A549 (cell line): ENCODE data around the gene CPEB2. TPM values are rescaled to one million over a fixed set of nuclear protein-coding genes. Genes with fewer than 3 reads are reported as not detected.

Experiments
- ATAC-seq, 2 experiments: fragments of 200-7000 bp in 1 of 2; fragments of >200 bp in 1 of 2; cut with Nextera tagmentation in 1 of 2; cut with Tn5 transposase in 1 of 2; 3 replicates each; pipeline versions ENCODE4 v1.8.0 to v1.9.1; 2018 to 2020; ENCODE audit warnings: mild to moderate bottlenecking in 1 of 2, moderate library complexity in 1 of 2
- CTCF ChIA-PET: fragments of 300-600 bp; sonication (Branson Sonifier 250); formaldehyde crosslinking; extraction: SDS; loops from one replicate; lab custom pipeline; 2021; ENCODE audit warnings: antibody characterized with exemption, inconsistent platforms; lab: Yijun Ruan, JAX
- POLR2A ChIA-PET: fragments of 350-600 bp; formaldehyde crosslinking; extraction: SDS; loops from one replicate; lab custom pipeline; 2021; ENCODE audit warnings: antibody characterized with exemption, inconsistent platforms; lab: Yijun Ruan, JAX
- DNase-seq, 2 experiments: peaks; one replicate each; pipeline versions ENCODE4 v3.0.0 to v3.0.0-alpha.2; 2011 to 2016; ENCODE audit warnings: low read depth in 1 of 2, low spot score in 1 of 2
- FAIRE-seq: peaks from 2 replicates; lab custom pipeline; 2011; peaks lifted over from hg19 to GRCh38; lab: Jason Lieb, UNC
- H3K27ac ChIP-seq, 2 experiments: fragments of >200 bp; sonication (Bioruptor Twin); formaldehyde crosslinking; 3 replicates each; pipeline ENCODE4 v1.5.1; 2016 to 2017
- H3K4me1 ChIP-seq: fragments of >200 bp; sonication (Bioruptor Twin); formaldehyde crosslinking; 3 replicates; pipeline ENCODE4 v1.6.1; 2016
- H3K4me2 ChIP-seq: fragments of >200 bp; sonication (Bioruptor Twin); formaldehyde crosslinking; 3 replicates; pipeline ENCODE4 v1.6.1; 2016
- H3K4me3 ChIP-seq: fragments of >200 bp; sonication (Bioruptor Twin); formaldehyde crosslinking; 3 replicates; pipeline ENCODE4 v1.5.1; 2016
- H3K9me3 ChIP-seq: fragments of >200 bp; sonication (Bioruptor Twin); formaldehyde crosslinking; 3 replicates; pipeline ENCODE4 v1.6.1; 2016
- CBX2 ChIP-seq: fragments of 200-600 bp; sonication (generic); IDR thresholded peaks from 2 replicates; pipeline ENCODE4 v1.6.1; 2016; ENCODE audit warnings: low read depth, mild to moderate bottlenecking, borderline replicate concordance
- CEBPB ChIP-seq, 2 experiments: fragments of >200 bp in 1 of 2; sonication (Bioruptor Twin) in 1 of 2; formaldehyde crosslinking in 1 of 2; IDR thresholded peaks; 2 replicates each; pipeline ENCODE4 v1.6.1; 2012 to 2016
- EHMT2 ChIP-seq: fragments of 200-600 bp; sonication (generic); IDR thresholded peaks from 2 replicates; pipeline ENCODE4 v1.6.1; 2016; ENCODE audit warnings: antibody characterized with exemption, low read depth, mild to moderate bottlenecking, moderate library complexity
- ELK1 ChIP-seq: fragments of 150-350 bp; IDR thresholded peaks from 2 replicates; pipeline ENCODE4 v1.6.1; 2014; ENCODE audit warnings: low read depth, mild to moderate bottlenecking, low read length
- HES2 ChIP-seq: fragments of >200 bp; sonication (Bioruptor Twin); formaldehyde crosslinking; IDR thresholded peaks from 2 replicates; pipeline ENCODE4 v1.6.1; 2016
- HMGXB4 ChIP-seq: fragments of 250-450 bp; sonication (Bioruptor Pico); IDR thresholded peaks from 2 replicates; pipeline ENCODE4 v1.5.0; 2021; ENCODE audit warnings: mild to moderate bottlenecking, moderate library complexity, borderline replicate concordance
- JUN ChIP-seq, 2 experiments: fragments of >200 bp; sonication (Bioruptor Twin); formaldehyde crosslinking; IDR thresholded peaks; 2 replicates in 1 of 2; 3 replicates in 1 of 2; pipeline ENCODE4 v1.6.1; 2016 to 2017
- MAX ChIP-seq: IDR thresholded peaks from 2 replicates; pipeline ENCODE4 v1.6.1; 2012
- NFE2L2 ChIP-seq: fragments of 150-350 bp; conservative IDR thresholded peaks from 2 replicates; pipeline ENCODE4 v1.6.1; 2014; ENCODE audit warnings: low read length
- PBX3 ChIP-seq: IDR thresholded peaks from 2 replicates; pipeline ENCODE4 v1.6.1; 2012
- POLR2AphosphoS2 ChIP-seq: conservative IDR thresholded peaks from 2 replicates; pipeline ENCODE4 v1.6.1; 2012; ENCODE audit warnings: low read length, improper control_type of control experiment, inconsistent platforms
- RAD21 ChIP-seq, 2 experiments: fragments of >200 bp in 1 of 2; sonication (Bioruptor Twin) in 1 of 2; formaldehyde crosslinking in 1 of 2; IDR thresholded peaks in 1 of 2; conservative IDR thresholded peaks in 1 of 2; 2 replicates in 1 of 2; 3 replicates in 1 of 2; pipeline ENCODE4 v1.6.1; 2012 to 2018; ENCODE audit warnings: inconsistent platforms in 1 of 2
- REST ChIP-seq: fragments of 200-600 bp; sonication (generic); IDR thresholded peaks from 2 replicates; pipeline ENCODE4 v1.6.1; 2016; ENCODE audit warnings: antibody characterized with exemption, mild to moderate bottlenecking, moderate library complexity
- RFX5 ChIP-seq: fragments of 450-650 bp; IDR thresholded peaks from 2 replicates; pipeline ENCODE4 v1.7.1; 2014; ENCODE audit warnings: antibody characterized with exemption, mild to moderate bottlenecking, moderate library complexity
- SREBF2 ChIP-seq: fragments of 450-650 bp; IDR thresholded peaks from 2 replicates; pipeline ENCODE4 v1.6.1; 2014; ENCODE audit warnings: mild to moderate bottlenecking, moderate library complexity
- TFCP2L1 ChIP-seq: fragments of 250-450 bp; sonication (Bioruptor Pico); IDR thresholded peaks from 2 replicates; pipeline ENCODE4 v1.5.0; 2021; ENCODE audit warnings: mild to moderate bottlenecking
- USF2 ChIP-seq: fragments of 450-650 bp; IDR thresholded peaks from 2 replicates; pipeline ENCODE4 v1.6.1; 2014; ENCODE audit warnings: antibody characterized with exemption
- WGBS: methylation state at CpG from one replicate; pipeline ENCODE4 v1.1.6; 2017; ENCODE audit errors: missing lambda C conversion rate; 5-methylcytosine and 5-hydroxymethylcytosine counted together
- polyA plus RNA-seq, 4 experiments: library from polyadenylated mRNA; depleted of rRNA in 3 of 4; stranded (reverse); fragments of >200 nt; fragmentation: RNase III in 1 of 4; extraction: RNeasy Plus Mini Kit Qiagen cat#74134 plus additional on column Dnase treatment in 1 of 4; gene quantifications; 2 replicates in 3 of 4; 3 replicates in 1 of 4; pipeline ENCODE4 v1.2.3, GENCODE V29; 2011 to 2017

Gene CPEB2
- polyA plus RNA-seq, 2 of the 4 experiments (the other 2 are of a cell fraction), result 16.2 to 16.8 TPM

GRCh38 chr4:15011166-15011565 lies 8.9 kb downstream of the CPEB2 start:
- Histone ChIP-seq H3K4me1 (peaks cover 80% of the 10 kb centered on the region), H3K4me3 (peak overlapping the region; percentile 71), H3K27ac (peak overlapping the region; percentile 85 to 93), H3K4me2 (peak overlapping the region; percentile 80), H3K9me3 (no peaks in the 10 kb centered on the region)
- ATAC-seq, result peak in 1 of 2 experiments; percentile 57; a peak in 3 of 6 replicates
- CTCF ChIA-PET, result interaction anchor here (0.6 kb wide), 1 partner anchor 13 kb away, joined by 3 read pairs; no protein-coding TSS in a partner anchor
- 3% methylated on average over 9 of the region's 9 CpGs for WGBS
- no peak for FAIRE-seq
- POLR2A ChIA-PET, result no interaction called here
- TF ChIP-seq RFX5 (no peak), JUN (IDR thresholded peaks at IDR 0.05) (no peak), CEBPB (IDR thresholded peaks at IDR 0.05) (no peak), HMGXB4 (CRISPR knock-in tag) (no peak), SREBF2 (no peak), CBX2 (no peak), HES2 (no peak), RAD21 (conservative IDR thresholded peaks at IDR 0.05 in 1 of 2, IDR thresholded peaks at IDR 0.05 in 1 of 2) (no peak)
- no peak for DNase-seq

GRCh38 chr4:15012017-15012788 lies 9.9 kb downstream of the CPEB2 start:
- no peak for DNase-seq
- Histone ChIP-seq H3K4me3 (peak overlapping the region; percentile 71; the same call in 2 of the 3 replicates), H3K9me3 (no peaks in the 10 kb centered on the region), H3K4me2 (peak overlapping the region; percentile 80), H3K4me1 (peaks cover 90% of the 10 kb centered on the region), H3K27ac (peak overlapping the region; percentile 85 to 93)
- ATAC-seq, result peak in 1 of 2 experiments; percentile 44; a peak in 1 of 6 replicates
- FAIRE-seq, result no peak
- POLR2A ChIA-PET, result interaction anchor here (1.4 kb wide), 1 partner anchor 9 kb away, joined by 4 read pairs; no protein-coding TSS in a partner anchor
- TF ChIP-seq RFX5 (no peak), TFCP2L1 (no peak), CBX2 (no peak), ELK1 (no peak), USF2 (no peak), POLR2AphosphoS2 (no peak), RAD21 (conservative IDR thresholded peaks at IDR 0.05 in 1 of 2, IDR thresholded peaks at IDR 0.05 in 1 of 2) (no peak), PBX3 (no peak), NFE2L2 (no peak), MAX (no peak), REST (no peak), EHMT2 (no peak)
- 15% methylated on average over 3 of the region's 3 CpGs for WGBS
- CTCF ChIA-PET, result no interaction called here
